SK-N-SH (cell line): Measurements from ENCODE around the gene ZNF280D. TPM values are rescaled to one million over a fixed set of nuclear protein-coding genes. Genes with fewer than 3 reads are reported as not detected.

Source experiments
- CTCF ChIA-PET: fragments of 300-600, 350-600 bp; formaldehyde crosslinking; extraction: SDS; loops from one replicate; lab custom pipeline; 2021; lab: Yijun Ruan, JAX
- POLR2A ChIA-PET: fragments of 350-600 bp; sonication (Branson Sonifier 250); formaldehyde crosslinking; extraction: SDS; loops from one replicate; lab custom pipeline; 2020; ENCODE audit warnings: antibody characterized with exemption, inconsistent platforms; lab: Yijun Ruan, JAX
- DNase-seq: peaks from one replicate; pipeline ENCODE4 v3.0.0; 2012
- H2AFZ ChIP-seq: fragments of 200-600 bp; sonication (generic); 2 replicates; pipeline ENCODE4 v1.8.1; 2016; ENCODE audit warnings: antibody characterized with exemption, mild to moderate bottlenecking, low read depth
- H3F3A ChIP-seq: fragments of 200-600 bp; sonication (generic); replicated peaks from 2 replicates; pipeline ENCODE3; 2016; ENCODE audit warnings: antibody characterized with exemption, mild to moderate bottlenecking; ENCODE audit not compliant: insufficient read depth
- H3K27ac ChIP-seq, 2 experiments: fragments of 200-500 bp in 1 of 2; fragments of 200-600 bp in 1 of 2; sonication (Bioruptor generic) in 1 of 2; sonication (generic), shearing (Covaris generic) in 1 of 2; 2 replicates each; pipeline versions ENCODE4 v1.5.1 to v1.6.1; 2014 to 2016; ENCODE audit warnings: low read depth in 2 of 2, inconsistent platforms in 1 of 2, low read length in 1 of 2, mild to moderate bottlenecking in 1 of 2, mixed read lengths in 1 of 2
- H3K27me3 ChIP-seq: fragments of 200-600 bp; sonication (generic), shearing (Covaris generic); 2 replicates; pipeline ENCODE4 v1.6.1; 2016; ENCODE audit warnings: mixed run types; ENCODE audit not compliant: insufficient read depth
- H3K36me3 ChIP-seq, 2 experiments: fragments of 200-500 bp in 1 of 2; fragments of 200-600 bp in 1 of 2; sonication (Bioruptor generic) in 1 of 2; sonication (generic) in 1 of 2; replicated peaks in 1 of 2; 2 replicates each; pipeline versions ENCODE3 to v1.5.1; 2014 to 2016; ENCODE audit warnings: low read length in 1 of 2, mild to moderate bottlenecking in 1 of 2; ENCODE audit not compliant: insufficient read depth in 2 of 2, control insufficient read depth in 1 of 2
- H3K4me1 ChIP-seq, 2 experiments: fragments of 200-500 bp in 1 of 2; fragments of 200-600 bp in 1 of 2; sonication (Bioruptor generic) in 1 of 2; sonication (generic), shearing (Covaris generic) in 1 of 2; 2 replicates each; pipeline versions ENCODE4 v1.5.1 to v1.6.1; 2014 to 2016; ENCODE audit warnings: low read depth in 1 of 2, low read length in 1 of 2, mixed run types in 1 of 2; ENCODE audit not compliant: insufficient read depth in 2 of 2, control insufficient read depth in 1 of 2
- H3K4me2 ChIP-seq: fragments of 200-600 bp; sonication (generic), shearing (Covaris generic); 2 replicates; pipeline ENCODE4 v1.6.1; 2017; ENCODE audit warnings: mixed run types
- H3K4me3 ChIP-seq, 2 experiments: fragments of 200-500 bp in 1 of 2; fragments of 200-600 bp in 1 of 2; sonication (Bioruptor generic) in 1 of 2; sonication (generic), shearing (Covaris generic) in 1 of 2; 2 replicates each; pipeline versions ENCODE4 v1.5.1 to v1.8.1; 2014 to 2016; ENCODE audit warnings: low read depth in 2 of 2, inconsistent platforms in 1 of 2, low read length in 1 of 2, mild to moderate bottlenecking in 1 of 2, mixed read lengths in 1 of 2, moderate library complexity in 1 of 2
- H3K79me2 ChIP-seq: fragments of 200-600 bp; sonication (generic); 2 replicates; pipeline ENCODE4 v1.8.1; 2017; ENCODE audit warnings: mild to moderate bottlenecking; ENCODE audit not compliant: insufficient read depth
- H3K9ac ChIP-seq: fragments of 200-600 bp; sonication (generic); 2 replicates; pipeline ENCODE4 v1.6.1; 2017; ENCODE audit warnings: mixed run types
- H3K9me2 ChIP-seq: fragments of 200-600 bp; sonication (generic); 2 replicates; pipeline ENCODE4 v1.6.1; 2017; ENCODE audit warnings: mixed run types
- H3K9me3 ChIP-seq: fragments of 200-600 bp; sonication (generic); 2 replicates; pipeline ENCODE4 v1.6.1; 2017; ENCODE audit warnings: mixed run types, mild to moderate bottlenecking, moderate library complexity
- H4K20me1 ChIP-seq: fragments of 200-600 bp; sonication (generic); 2 replicates; pipeline ENCODE4 v1.6.1; 2017; ENCODE audit warnings: mild to moderate bottlenecking, mixed run types; ENCODE audit not compliant: insufficient read depth
- CHD2 ChIP-seq: fragments of 150-350 bp; IDR thresholded peaks from 2 replicates; pipeline ENCODE4 v1.6.1; 2018; ENCODE audit warnings: low read length; ENCODE audit not compliant: partially characterized antibody
- ELF1 ChIP-seq: IDR thresholded peaks from 2 replicates; pipeline ENCODE4 v1.4.0; 2012
- EP300 ChIP-seq, 2 experiments: IDR thresholded peaks; 2 replicates each; pipeline versions ENCODE4 v1.4.0 to v1.6.1; 2012; ENCODE audit warnings: borderline replicate concordance in 1 of 2, low read depth in 1 of 2, low read length in 1 of 2
- FOSL2 ChIP-seq: IDR thresholded peaks from 2 replicates; pipeline ENCODE4 v1.4.0; 2012; ENCODE audit warnings: low read depth, mild to moderate bottlenecking, moderate library complexity, borderline replicate concordance
- FOXJ3 ChIP-seq: sonication (generic); formaldehyde crosslinking; IDR thresholded peaks from 2 replicates; pipeline ENCODE4 v1.5.1; 2020; ENCODE audit warnings: mild to moderate bottlenecking, missing genetic modification reagents
- FOXM1 ChIP-seq: IDR thresholded peaks from 2 replicates; pipeline ENCODE4 v1.4.0; 2012; ENCODE audit warnings: low read depth, mild to moderate bottlenecking
- GABPA ChIP-seq: IDR thresholded peaks from 2 replicates; pipeline ENCODE4 v1.4.0; 2012; ENCODE audit warnings: low read depth, mild to moderate bottlenecking
- GATA2 ChIP-seq: sonication (generic); formaldehyde crosslinking; IDR thresholded peaks from 2 replicates; pipeline ENCODE4 v1.5.0; 2020; ENCODE audit warnings: mild to moderate bottlenecking, missing genetic modification reagents
- JUND ChIP-seq: IDR thresholded peaks from 2 replicates; pipeline ENCODE4 v1.4.0; 2012
- MEF2A ChIP-seq: IDR thresholded peaks from 2 replicates; pipeline ENCODE4 v1.4.0; 2012; ENCODE audit warnings: low read depth, borderline replicate concordance
- NRF1 ChIP-seq: IDR thresholded peaks from 2 replicates; pipeline ENCODE4 v1.6.1; 2012; ENCODE audit warnings: low read depth, mild to moderate bottlenecking, low read length
- POLR2AphosphoS5 ChIP-seq: IDR thresholded peaks from 2 replicates; pipeline ENCODE4 v1.6.1; 2012; ENCODE audit warnings: low read depth, low read length
- RXRA ChIP-seq: IDR thresholded peaks from 2 replicates; pipeline ENCODE4 v1.4.0; 2012; ENCODE audit warnings: low read depth, mild to moderate bottlenecking, borderline replicate concordance
- SIN3A ChIP-seq: IDR thresholded peaks from 2 replicates; pipeline ENCODE4 v1.6.1; 2012; ENCODE audit warnings: low read depth, mild to moderate bottlenecking, low read length, moderate library complexity, borderline replicate concordance
- TAF1 ChIP-seq: IDR thresholded peaks from 2 replicates; pipeline ENCODE4 v1.6.1; 2012; ENCODE audit warnings: low read depth, mild to moderate bottlenecking, low read length, moderate library complexity, borderline replicate concordance
- TEAD4 ChIP-seq: IDR thresholded peaks from 2 replicates; pipeline ENCODE4 v1.4.0; 2012; ENCODE audit warnings: mild to moderate bottlenecking, borderline replicate concordance; ENCODE audit not compliant: insufficient read depth
- USF1 ChIP-seq: IDR thresholded peaks from 2 replicates; pipeline ENCODE4 v1.4.0; 2012; ENCODE audit warnings: low read depth, borderline replicate concordance
- YY1 ChIP-seq: IDR thresholded peaks from 2 replicates; pipeline ENCODE4 v1.4.0; 2012; ENCODE audit warnings: low read depth, mild to moderate bottlenecking
- WGBS: methylation state at CpG from one replicate; pipeline ENCODE4 v1.1.6; 2017; ENCODE audit warnings: low lambda C conversion rate; 5-methylcytosine and 5-hydroxymethylcytosine counted together
- polyA plus RNA-seq, 3 experiments: library from polyadenylated mRNA; depleted of rRNA; stranded (reverse); fragments of >200 nt; gene quantifications; 2 replicates each; pipeline ENCODE4 v1.2.3, GENCODE V29; 2012
- TF ChIP-seq, protein P1 (sequence below): fragments of 200-600 bp; sonication (generic); IDR thresholded peaks from 2 replicates; pipeline ENCODE4 v1.6.1; 2017; ENCODE audit warnings: antibody characterized with exemption, mild to moderate bottlenecking, moderate library complexity
- TF ChIP-seq, protein P2 (sequence below): IDR thresholded peaks from 2 replicates; pipeline ENCODE4 v1.4.0; 2012; ENCODE audit warnings: low read depth, borderline replicate concordance

ZNF280D gene
- polyA plus RNA-seq, 1 of the 3 experiments (the other 2 are of a cell fraction), result 5.4 TPM

DNA sequence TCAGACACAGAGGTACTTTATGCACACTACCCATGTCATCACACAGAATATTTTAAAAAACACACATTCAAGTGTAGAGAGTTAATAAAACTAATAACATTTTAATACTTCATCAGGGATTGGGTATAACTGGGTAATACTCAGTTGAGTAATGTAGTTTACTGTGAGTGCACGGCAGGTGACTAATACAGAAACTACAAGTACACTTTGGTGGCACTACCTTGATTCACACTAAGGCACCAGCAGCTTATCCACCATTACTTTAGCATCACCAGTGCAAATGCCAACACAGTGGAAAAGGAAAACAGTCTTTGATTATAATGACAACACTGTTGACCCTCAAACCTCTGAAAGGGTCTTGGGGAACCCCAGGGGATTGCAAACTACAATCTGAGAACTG, 33.6 kb downstream of the ZNF280D start:
- peaks cover 0 to under 1% of the 10 kb centered on the region in 2 experiments; a peak in 3 of 4 replicates for H3K4me1 ChIP-seq
- H3K9ac ChIP-seq, result no peak overlapping the region
- no peak overlapping the region for H3K27ac ChIP-seq
- TF ChIP-seq YY1 (no peak), MEF2A (no peak), FOXJ3 (CRISPR knock-in tag) (no peak), POLR2AphosphoS5 (no peak), CHD2 (no peak), USF1 (no peak), TEAD4 (no peak), RXRA (no peak), NRF1 (no peak), EP300 (IDR thresholded peaks at IDR 0.05; ENCODE audit: borderline replicate concordance in 1 of 2, low read depth in 1 of 2, low read length in 1 of 2) (no peak), FOSL2 (no peak), FOXM1 (no peak), GATA2 (no peak), GABPA (no peak), SIN3A (no peak), JUND (no peak), TAF1 (no peak), ELF1 (no peak)
- TF ChIP-seq, protein P1, sequence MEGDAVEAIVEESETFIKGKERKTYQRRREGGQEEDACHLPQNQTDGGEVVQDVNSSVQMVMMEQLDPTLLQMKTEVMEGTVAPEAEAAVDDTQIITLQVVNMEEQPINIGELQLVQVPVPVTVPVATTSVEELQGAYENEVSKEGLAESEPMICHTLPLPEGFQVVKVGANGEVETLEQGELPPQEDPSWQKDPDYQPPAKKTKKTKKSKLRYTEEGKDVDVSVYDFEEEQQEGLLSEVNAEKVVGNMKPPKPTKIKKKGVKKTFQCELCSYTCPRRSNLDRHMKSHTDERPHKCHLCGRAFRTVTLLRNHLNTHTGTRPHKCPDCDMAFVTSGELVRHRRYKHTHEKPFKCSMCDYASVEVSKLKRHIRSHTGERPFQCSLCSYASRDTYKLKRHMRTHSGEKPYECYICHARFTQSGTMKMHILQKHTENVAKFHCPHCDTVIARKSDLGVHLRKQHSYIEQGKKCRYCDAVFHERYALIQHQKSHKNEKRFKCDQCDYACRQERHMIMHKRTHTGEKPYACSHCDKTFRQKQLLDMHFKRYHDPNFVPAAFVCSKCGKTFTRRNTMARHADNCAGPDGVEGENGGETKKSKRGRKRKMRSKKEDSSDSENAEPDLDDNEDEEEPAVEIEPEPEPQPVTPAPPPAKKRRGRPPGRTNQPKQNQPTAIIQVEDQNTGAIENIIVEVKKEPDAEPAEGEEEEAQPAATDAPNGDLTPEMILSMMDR, result no peak
- TF ChIP-seq, protein P2, sequence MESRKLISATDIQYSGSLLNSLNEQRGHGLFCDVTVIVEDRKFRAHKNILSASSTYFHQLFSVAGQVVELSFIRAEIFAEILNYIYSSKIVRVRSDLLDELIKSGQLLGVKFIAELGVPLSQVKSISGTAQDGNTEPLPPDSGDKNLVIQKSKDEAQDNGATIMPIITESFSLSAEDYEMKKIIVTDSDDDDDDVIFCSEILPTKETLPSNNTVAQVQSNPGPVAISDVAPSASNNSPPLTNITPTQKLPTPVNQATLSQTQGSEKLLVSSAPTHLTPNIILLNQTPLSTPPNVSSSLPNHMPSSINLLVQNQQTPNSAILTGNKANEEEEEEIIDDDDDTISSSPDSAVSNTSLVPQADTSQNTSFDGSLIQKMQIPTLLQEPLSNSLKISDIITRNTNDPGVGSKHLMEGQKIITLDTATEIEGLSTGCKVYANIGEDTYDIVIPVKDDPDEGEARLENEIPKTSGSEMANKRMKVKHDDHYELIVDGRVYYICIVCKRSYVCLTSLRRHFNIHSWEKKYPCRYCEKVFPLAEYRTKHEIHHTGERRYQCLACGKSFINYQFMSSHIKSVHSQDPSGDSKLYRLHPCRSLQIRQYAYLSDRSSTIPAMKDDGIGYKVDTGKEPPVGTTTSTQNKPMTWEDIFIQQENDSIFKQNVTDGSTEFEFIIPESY, result no peak
- H3K9me2 ChIP-seq, result no peaks in the 10 kb centered on the region
- POLR2A ChIA-PET, result no interaction called here
- H3K4me3 ChIP-seq, result no peak overlapping the region
- CTCF ChIA-PET, result no interaction called here
- no peaks in the 10 kb centered on the region for H3K27me3 ChIP-seq
- H4K20me1 ChIP-seq, result no peaks in the 10 kb centered on the region
- no peak for DNase-seq
- no peak overlapping the region for H3K4me2 ChIP-seq
- H3K36me3 ChIP-seq, result peaks cover 49 to 60% of the 10 kb centered on the region in 2 experiments
- H3K79me2 ChIP-seq, result no peaks in the 10 kb centered on the region
- no peak overlapping the region for H2AFZ ChIP-seq
- no peaks in the 10 kb centered on the region for H3K9me3 ChIP-seq
- 95% methylated on average over 1 of the region's 1 CpG for WGBS
- peaks cover 3% of the 10 kb centered on the region for H3F3A ChIP-seq
